NCI-H1048 (cell line): ENCODE results near the gene AMBRA1.

Experiments used
- DNase-seq: peaks from one replicate; lab custom pipeline; 2025; lab: John Stamatoyannopoulos, UW

Gene AMBRA1

GRCh38 chr11:46593550-46594373, at the start of gene AMBRA1:
TSS of gene AMBRA1 (minus strand) at chr11:46594023. CDS start at chr11:46548380, 45,643 bp downstream.
- DNase-seq, result peak; percentile 61

GRCh38 chr11:46643531-46643930, 49.7 kb upstream of the AMBRA1 start:
- no peak for DNase-seq

- no peak for DNase-seq
Observed at GRCh38 chr11:46642627-46643335, 49.0 kb upstream of the AMBRA1 start.

- DNase-seq, result no peak
Observed at GRCh38 chr11:46641639-46642038, 47.8 kb upstream of the AMBRA1 start.

GRCh38 chr11:46640036-46640788, 46.4 kb upstream of the AMBRA1 start:
- DNase-seq, result no peak

GRCh38 chr11:46639197-46639839, 45.5 kb upstream of the AMBRA1 start:
- no peak for DNase-seq

- no peak for DNase-seq
Observed at GRCh38 chr11:46637546-46637945, 43.7 kb upstream of the AMBRA1 start.

GRCh38 chr11:46635557-46636139, 41.8 kb upstream of the AMBRA1 start:
- DNase-seq, result no peak

- no peak for DNase-seq
Observed at GRCh38 chr11:46633291-46634217, 39.7 kb upstream of the AMBRA1 start.

- no peak for DNase-seq
Observed at GRCh38 chr11:46632502-46632901, 38.7 kb upstream of the AMBRA1 start.

GRCh38 chr11:46631676-46632075, 37.9 kb upstream of the AMBRA1 start:
- no peak for DNase-seq

- no peak for DNase-seq
Observed at GRCh38 chr11:46630237-46630636, 36.4 kb upstream of the AMBRA1 start.

GRCh38 chr11:46628961-46629360, 35.1 kb upstream of the AMBRA1 start:
- DNase-seq, result no peak

- DNase-seq, result no peak
Observed at GRCh38 chr11:46625406-46625805, 31.6 kb upstream of the AMBRA1 start.

- no peak for DNase-seq
Observed at GRCh38 chr11:46618837-46619236, 25.0 kb upstream of the AMBRA1 start.

GRCh38 chr11:46617972-46618314, 24.1 kb upstream of the AMBRA1 start:
- no peak for DNase-seq

- DNase-seq, result peak; percentile 73
Observed at GRCh38 chr11:46617134-46617971, 23.5 kb upstream of the AMBRA1 start, which contains the start of the genes ATG13 and HARBI1. TSS of gene ATG13 (plus strand) at chr11:46617553. CDS start at chr11:46644292, 26,739 bp downstream. TSS of gene HARBI1 (minus strand) at chr11:46617227. CDS start at chr11:46616237, 990 bp downstream.

- DNase-seq, result no peak
Observed at GRCh38 chr11:46616551-46617133, 22.8 kb upstream of the AMBRA1 start.

- no peak for DNase-seq
Observed at GRCh38 chr11:46615756-46616155, 21.9 kb upstream of the AMBRA1 start.
